GM18505 (cell line): Measurements from ENCODE around the gene RIBC2.

ENCODE experiments used
- ATAC-seq: cut with Tn5 transposase; IDR thresholded peaks from one replicate; pipeline ENCODE4 v1.9.1; 2021; ENCODE audit not compliant: unreplicated experiment
- POLR2A ChIP-seq: IDR thresholded peaks from 4 replicates; pipeline ENCODE4 v1.6.1; 2011; ENCODE audit warnings: borderline replicate concordance; ENCODE audit not compliant: insufficient read depth, insufficient read length; ENCODE audit errors: extremely low read depth

RIBC2 gene

GRCh38 chr22:45418056-45418769, 4.7 kb downstream of the RIBC2 start:
- TF ChIP-seq POLR2A: no peak
- ATAC-seq: no peak

- ATAC-seq: no peak
- TF ChIP-seq POLR2A: no peak
Measured at GRCh38 chr22:45418770-45419138, 5.3 kb downstream of the RIBC2 start.

- no peak for ATAC-seq
- TF ChIP-seq POLR2A: no peak
Measured at GRCh38 chr22:45420011-45420410, 6.5 kb downstream of the RIBC2 start.

- no peak for ATAC-seq
- TF ChIP-seq POLR2A: no peak
Measured at GRCh38 chr22:45420539-45420938, 7.0 kb downstream of the RIBC2 start.

- TF ChIP-seq POLR2A: no peak
- ATAC-seq: no peak
Measured at GRCh38 chr22:45421349-45422055, 8.0 kb downstream of the RIBC2 start.

GRCh38 chr22:45422237-45422983, 8.9 kb downstream of the RIBC2 start:
- TF ChIP-seq POLR2A: no peak
- no peak for ATAC-seq

GRCh38 chr22:45423524-45423923, 10.0 kb downstream of the RIBC2 start:
- ATAC-seq: no peak

GRCh38 chr22:45424241-45424731, 10.8 kb downstream of the RIBC2 start:
- no peak for TF ChIP-seq POLR2A
- no peak for ATAC-seq

More at GRCh38 chr22:45423524-45423923, 10.0 kb downstream of the RIBC2 start:
- no peak for TF ChIP-seq POLR2A

- TF ChIP-seq POLR2A: no peak
- ATAC-seq: no peak
Measured at GRCh38 chr22:45425101-45425500, 11.6 kb downstream of the RIBC2 start.

- ATAC-seq: no peak
- no peak for TF ChIP-seq POLR2A
Measured at GRCh38 chr22:45425531-45426265, 12.2 kb downstream of the RIBC2 start.

- no peak for TF ChIP-seq POLR2A
- ATAC-seq: no peak
Measured at GRCh38 chr22:45426387-45426786, 12.9 kb downstream of the RIBC2 start.

GRCh38 chr22:45427114-45427513, 13.6 kb downstream of the RIBC2 start:
- no peak for TF ChIP-seq POLR2A
- ATAC-seq: no peak
